ENCODE data around the gene SESN1.
A peak's percentile ranks its signal among the peaks of the same experiment; 100 is the strongest.
"Not testable (repeated sequence)": the region's sequence is repeated elsewhere in the genome, so short reads cannot be mapped to it uniquely, and the experiment has no call there.

The SESN1 gene

GRCh38 chr6:108982154-108983113 is 112.2 kb downstream of the SESN1 start:
- Histone ChIP-seq H4K20me1 (no peaks in the 10 kb centered on the region), H3K4me2 (no peak overlapping the region), H3K27ac (no peak overlapping the region), H3K9ac (no peak overlapping the region), H3K4me3 (no peak overlapping the region), H3K27me3 (no peaks in the 10 kb centered on the region), H3K4me1 (peaks cover 11% of the 10 kb centered on the region; the same call in 1 of the 2 replicates), H3K36me3 (no peaks in the 10 kb centered on the region), H3K9me3 (peaks cover 13% of the 10 kb centered on the region)
- no peak for TF ChIP-seq Cebpa-rat (IDR thresholded peaks at IDR 0.05)

GRCh38 chr6:108978638-108979037 is 116.0 kb downstream of the SESN1 start:
- H3K9me3 ChIP-seq = peaks cover 13% of the 10 kb centered on the region
- H3K4me1 ChIP-seq, H4K20me1 ChIP-seq, H3K4me3 ChIP-seq, H3K27me3 ChIP-seq, H3K27ac ChIP-seq, H3K9ac ChIP-seq, H3K4me2 ChIP-seq, H3K36me3 ChIP-seq: not testable (repeated sequence)

- Histone ChIP-seq H3K9me3 (no peaks in the 10 kb centered on the region; the same call in 1 of the 2 replicates), H3K27ac (no peak overlapping the region), H3K4me3 (no peak overlapping the region), H3K9ac (no peak overlapping the region), H3K4me2 (no peak overlapping the region), H3K27me3 (no peaks in the 10 kb centered on the region), H3K4me1 (no peaks in the 10 kb centered on the region), H4K20me1 (no peaks in the 10 kb centered on the region), H3K36me3 (no peaks in the 10 kb centered on the region)
- TF ChIP-seq Cebpa-rat (IDR thresholded peaks at IDR 0.05) = no peak
These were observed 120.4 kb downstream of the SESN1 start for GRCh38 chr6:108974201-108974600.

- no peak for TF ChIP-seq Cebpa-rat (IDR thresholded peaks at IDR 0.05)
- Histone ChIP-seq H3K4me1 (peaks cover 30% of the 10 kb centered on the region), H3K27me3 (no peaks in the 10 kb centered on the region), H3K36me3 (no peaks in the 10 kb centered on the region), H3K27ac (no peak overlapping the region), H3K4me2 (no peak overlapping the region), H3K9ac (no peak overlapping the region), H3K9me3 (no peaks in the 10 kb centered on the region), H3K4me3 (no peak overlapping the region), H4K20me1 (no peaks in the 10 kb centered on the region)
These were observed 124.9 kb downstream of the SESN1 start for GRCh38 chr6:108969776-108970175.

GRCh38 chr6:108968325-108969316 is 126.0 kb downstream of the SESN1 start:
- Histone ChIP-seq H3K4me1 (peaks cover 32% of the 10 kb centered on the region), H3K27me3 (no peaks in the 10 kb centered on the region), H3K9me3 (no peaks in the 10 kb centered on the region), H3K36me3 (no peaks in the 10 kb centered on the region), H3K4me3 (no peak overlapping the region), H3K9ac (no peak overlapping the region), H3K4me2 (no peak overlapping the region), H4K20me1 (no peaks in the 10 kb centered on the region), H3K27ac (no peak overlapping the region)
- TF ChIP-seq Cebpa-rat (IDR thresholded peaks at IDR 0.05) = no peak

- peak overlapping the region; percentile 49; the same call in 1 of the 2 replicates for H3K9ac ChIP-seq
- peaks cover 34% of the 10 kb centered on the region for H3K4me1 ChIP-seq
- H3K4me2 ChIP-seq = peak overlapping the region; percentile 72
- H3K9me3 ChIP-seq = no peaks in the 10 kb centered on the region
- no peaks in the 10 kb centered on the region for H4K20me1 ChIP-seq
- H3K27ac ChIP-seq = peak overlapping the region; percentile 72
- peak overlapping the region; percentile 4; the same call in 1 of the 2 replicates for H3K4me3 ChIP-seq
- TF ChIP-seq Cebpa-rat (IDR thresholded peaks at IDR 0.05) = no peak
- no peaks in the 10 kb centered on the region for H3K27me3 ChIP-seq
- no peaks in the 10 kb centered on the region for H3K36me3 ChIP-seq
These were observed 127.5 kb downstream of the SESN1 start for GRCh38 chr6:108966855-108967755.

GRCh38 chr6:108966251-108966650 is 128.4 kb downstream of the SESN1 start:
- Histone ChIP-seq H3K9ac (0 out of 2 replicates have a peak overlapping the region, but pooled peaks have one; percentile 49), H3K36me3 (no peaks in the 10 kb centered on the region), H3K9me3 (no peaks in the 10 kb centered on the region), H3K27ac (peak overlapping the region; percentile 72; the same call in 1 of the 2 replicates), H3K4me3 (0 out of 2 replicates have a peak overlapping the region, but pooled peaks have one; percentile 4), H4K20me1 (no peaks in the 10 kb centered on the region), H3K4me2 (peak overlapping the region; percentile 72), H3K27me3 (no peaks in the 10 kb centered on the region), H3K4me1 (peaks cover 34% of the 10 kb centered on the region)
- no peak for TF ChIP-seq Cebpa-rat (IDR thresholded peaks at IDR 0.05)

- Histone ChIP-seq H4K20me1 (no peaks in the 10 kb centered on the region), H3K9ac (no peak overlapping the region), H3K27ac (no peak overlapping the region), H3K4me3 (no peak overlapping the region), H3K4me1 (peaks cover 40% of the 10 kb centered on the region), H3K36me3 (no peaks in the 10 kb centered on the region), H3K9me3 (no peaks in the 10 kb centered on the region), H3K4me2 (no peak overlapping the region), H3K27me3 (no peaks in the 10 kb centered on the region)
- no peak for TF ChIP-seq Cebpa-rat (IDR thresholded peaks at IDR 0.05)
These were observed 132.7 kb downstream of the SESN1 start for GRCh38 chr6:108961985-108962384.

- Histone ChIP-seq H3K9ac (no peak overlapping the region), H3K4me1 (peaks cover 31% of the 10 kb centered on the region), H3K27ac (0 out of 2 replicates have a peak overlapping the region, but pooled peaks have one; percentile 16), H3K4me2 (no peak overlapping the region), H3K27me3 (no peaks in the 10 kb centered on the region), H3K9me3 (no peaks in the 10 kb centered on the region), H4K20me1 (no peaks in the 10 kb centered on the region), H3K36me3 (no peaks in the 10 kb centered on the region), H3K4me3 (no peak overlapping the region)
- no peak for TF ChIP-seq Cebpa-rat (IDR thresholded peaks at IDR 0.05)
These were observed 133.6 kb downstream of the SESN1 start for GRCh38 chr6:108961077-108961476.

Measured in BLaER1 (cell line).